ENCODE data around the gene RANBP10.
A peak's percentile ranks its signal among the peaks of the same experiment; 100 is the strongest.

Gene RANBP10

DNA sequence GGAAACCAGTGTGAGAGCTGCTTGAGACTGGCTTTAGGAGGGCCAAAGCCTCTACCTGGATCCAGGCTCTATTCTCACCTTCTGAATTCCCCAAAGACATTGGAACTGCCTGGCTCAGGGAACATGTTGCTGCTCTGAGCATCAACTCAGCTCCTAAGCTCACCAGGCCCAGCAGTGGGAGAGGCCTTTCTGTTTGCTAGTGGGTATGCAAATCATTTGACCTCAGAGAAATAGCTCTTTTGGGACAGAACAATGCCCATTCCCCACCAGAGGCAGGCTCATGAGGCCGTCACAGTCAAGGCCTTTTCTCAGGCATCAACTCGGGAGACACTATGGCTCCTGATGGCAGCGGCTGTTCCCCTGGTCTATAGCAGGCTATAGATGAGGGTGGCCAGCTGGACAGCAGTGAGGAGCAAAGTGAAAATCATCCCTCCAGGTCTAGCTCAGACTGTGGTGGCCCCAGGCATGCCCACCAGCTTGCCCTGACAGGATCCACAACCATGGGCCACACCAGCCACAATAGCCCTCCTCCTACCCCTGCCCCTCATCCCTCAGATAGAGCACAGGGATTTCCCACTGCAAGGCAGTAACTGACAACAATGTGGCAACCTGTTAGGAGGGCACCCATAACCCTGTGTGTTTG, 56.8 kb downstream of the RANBP10 start:
- no peak for TF ChIP-seq CTCF (IDR thresholded peaks at IDR 0.05; ENCODE audit: low read depth, low read length)
- DNase-seq: no peak
- H3K4me3 ChIP-seq (ENCODE audit: low read depth, low read length): no peak overlapping the region
- H3K36me3 ChIP-seq: peaks cover 8% of the 10 kb centered on the region
- no peaks in the 10 kb centered on the region for H3K9me3 ChIP-seq (ENCODE audit: severe bottlenecking)
- H3K27ac ChIP-seq: no peak overlapping the region
- no peaks in the 10 kb centered on the region for H3K27me3 ChIP-seq (ENCODE audit: insufficient read depth, low read depth, severe bottlenecking)

GRCh38 chr16:67748834-67749233, 57.5 kb downstream of the RANBP10 start:
- H3K4me3 ChIP-seq (ENCODE audit: low read depth, low read length): no peak overlapping the region
- DNase-seq: no peak
- no peaks in the 10 kb centered on the region for H3K9me3 ChIP-seq (ENCODE audit: severe bottlenecking)
- H3K27ac ChIP-seq: no peak overlapping the region
- no peaks in the 10 kb centered on the region for H3K27me3 ChIP-seq (ENCODE audit: insufficient read depth, low read depth, severe bottlenecking)
- no peak for TF ChIP-seq CTCF (IDR thresholded peaks at IDR 0.05; ENCODE audit: low read depth, low read length)
- H3K36me3 ChIP-seq: peaks cover 10% of the 10 kb centered on the region

DNA sequence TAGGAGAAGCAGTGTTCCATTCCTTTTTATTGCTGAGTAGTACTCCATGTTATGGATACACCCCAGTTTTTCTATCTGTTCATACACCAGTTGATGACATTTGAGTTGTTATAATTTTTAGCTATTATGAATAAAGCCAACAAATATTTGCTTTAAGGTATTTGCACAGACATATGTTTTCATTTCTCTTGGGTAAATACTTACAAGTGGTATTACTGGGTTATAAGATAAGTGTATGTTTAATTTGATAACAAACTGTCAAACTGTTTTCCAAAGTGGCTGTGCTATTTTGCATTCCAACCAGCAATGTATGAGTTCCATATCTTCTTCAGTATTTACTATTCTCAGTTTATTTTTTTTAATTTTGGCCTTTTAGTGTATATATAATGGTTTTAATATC, 59.5 kb downstream of the RANBP10 start:
- Histone ChIP-seq H3K27ac (no peak overlapping the region), H3K4me3 (ENCODE audit: low read depth, low read length) (no peak overlapping the region), H3K27me3 (ENCODE audit: insufficient read depth, low read depth, severe bottlenecking) (no peaks in the 10 kb centered on the region), H3K9me3 (ENCODE audit: severe bottlenecking) (no peaks in the 10 kb centered on the region), H3K36me3 (peaks cover 24% of the 10 kb centered on the region)
- DNase-seq: no peak
- no peak for TF ChIP-seq CTCF (IDR thresholded peaks at IDR 0.05; ENCODE audit: low read depth, low read length)

DNA sequence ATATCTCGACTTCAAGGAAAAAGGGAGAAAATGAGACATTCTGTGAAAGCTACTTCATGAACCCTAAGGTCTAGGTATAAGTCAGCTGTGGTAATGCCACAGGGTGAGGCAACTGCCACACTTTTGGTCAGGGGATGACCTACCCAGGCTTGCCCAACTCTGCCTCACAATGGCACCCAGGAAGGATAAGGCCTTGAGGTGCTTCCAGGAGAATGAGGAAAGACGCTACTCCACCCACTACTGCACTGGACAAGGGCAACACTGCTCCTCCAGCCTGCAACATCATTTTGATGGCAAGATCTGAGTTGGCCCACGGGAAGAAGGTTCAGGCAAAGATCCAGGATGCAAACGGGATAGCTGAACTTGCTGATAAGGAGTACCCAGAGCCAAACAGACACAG, 65.2 kb downstream of the RANBP10 start:
- H3K36me3 ChIP-seq: peaks cover 51% of the 10 kb centered on the region
- H3K4me3 ChIP-seq (ENCODE audit: low read depth, low read length): no peak overlapping the region
- H3K27me3 ChIP-seq (ENCODE audit: insufficient read depth, low read depth, severe bottlenecking): no peaks in the 10 kb centered on the region
- no peak for TF ChIP-seq CTCF (IDR thresholded peaks at IDR 0.05; ENCODE audit: low read depth, low read length)
- DNase-seq: no peak
- H3K27ac ChIP-seq: no peak overlapping the region
- H3K9me3 ChIP-seq (ENCODE audit: severe bottlenecking): no peaks in the 10 kb centered on the region

DNA sequence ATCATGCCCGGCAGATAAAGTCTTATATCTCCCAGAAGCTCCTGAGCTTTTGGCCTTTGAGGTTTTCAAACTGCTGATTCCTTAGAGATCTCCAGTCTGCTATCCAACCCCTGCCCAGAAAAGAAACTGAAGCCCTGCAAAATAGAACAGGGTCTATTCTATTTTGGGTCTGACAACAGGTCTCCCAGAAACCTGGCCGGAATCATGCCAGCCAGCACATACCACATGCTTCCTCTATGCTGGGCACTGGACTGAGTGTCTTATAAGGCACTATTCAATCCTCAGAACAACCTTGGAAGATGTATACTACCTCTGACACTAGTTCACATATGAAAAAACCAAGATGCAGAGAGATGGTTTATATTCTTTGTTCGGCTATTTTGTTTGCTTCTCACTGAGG, 66.0 kb downstream of the RANBP10 start:
- no peak for DNase-seq
- TF ChIP-seq CTCF (IDR thresholded peaks at IDR 0.05; ENCODE audit: low read depth, low read length): no peak
- Histone ChIP-seq H3K27me3 (ENCODE audit: insufficient read depth, low read depth, severe bottlenecking) (no peaks in the 10 kb centered on the region), H3K4me3 (ENCODE audit: low read depth, low read length) (no peak overlapping the region), H3K36me3 (peaks cover 51% of the 10 kb centered on the region), H3K9me3 (ENCODE audit: severe bottlenecking) (no peaks in the 10 kb centered on the region), H3K27ac (peak overlapping the region; percentile 32)

DNA sequence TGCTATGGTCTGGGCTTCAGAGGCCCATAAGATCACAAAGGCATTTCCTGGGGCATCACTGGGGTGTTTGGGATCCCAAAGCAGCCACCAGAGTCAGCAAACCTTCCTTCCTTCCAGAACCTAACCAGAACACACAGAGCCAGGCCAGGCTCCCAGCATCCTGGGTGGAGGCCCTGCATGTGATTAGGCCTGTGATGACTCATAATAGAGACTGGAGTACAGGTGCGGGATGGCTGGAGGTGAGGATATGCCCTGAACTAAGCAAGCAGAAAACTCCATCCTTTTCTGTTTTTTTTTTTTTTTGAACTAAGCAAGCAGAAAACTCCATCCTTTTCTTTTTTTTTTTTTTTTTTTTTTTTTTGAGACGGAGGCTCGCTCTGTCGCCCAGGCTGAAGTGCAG, 69.5 kb downstream of the RANBP10 start:
- Histone ChIP-seq H3K27ac (no peak overlapping the region), H3K4me3 (ENCODE audit: low read depth, low read length) (no peak overlapping the region), H3K27me3 (ENCODE audit: insufficient read depth, low read depth, severe bottlenecking) (no peaks in the 10 kb centered on the region), H3K36me3 (peaks cover 35% of the 10 kb centered on the region), H3K9me3 (ENCODE audit: severe bottlenecking) (no peaks in the 10 kb centered on the region)
- DNase-seq: no peak
- no peak for TF ChIP-seq CTCF (IDR thresholded peaks at IDR 0.05; ENCODE audit: low read depth, low read length)

Data from WERI-Rb-1 (cell line).